Activated CD8-positive, alpha-beta T cell treated with anti-CD3 and anti-CD28 coated beads for 36 hours (primary cell): ENCODE data around the gene PTPRD. TPM values are rescaled to one million over a fixed set of nuclear protein-coding genes. Genes with fewer than 3 reads are reported as not detected.

Experiments
- ATAC-seq: fragments of 200-7000 bp; cut with Tn5 transposase; one replicate; pipeline ENCODE4 v1.10.0; 2021; ENCODE audit warnings: mild to moderate bottlenecking, moderate library complexity
- CTCF ChIA-PET: fragments of 350-600 bp; sonication (Branson Sonifier 250); formaldehyde crosslinking; loops from one replicate; lab custom pipeline; 2021; ENCODE audit warnings: antibody characterized with exemption; lab: Charles Lee
- POLR2A ChIA-PET: fragments of 350-600 bp; sonication (Branson Sonifier 250); formaldehyde crosslinking; loops from one replicate; lab custom pipeline; 2021; ENCODE audit warnings: antibody characterized with exemption; lab: Charles Lee
- DNase-seq: peaks from one replicate; pipeline ENCODE4 v3.0.0-alpha.2; 2020
- H3K27ac Mint-ChIP-seq: one replicate; pipeline ENCODE4 v1.8.0; 2021; ENCODE audit warnings: mild to moderate bottlenecking, mixed read lengths
- H3K27me3 Mint-ChIP-seq: one replicate; pipeline ENCODE4 v1.8.0; 2021; ENCODE audit warnings: mixed read lengths
- H3K36me3 Mint-ChIP-seq: one replicate; pipeline ENCODE4 v1.8.0; 2021; ENCODE audit warnings: low read depth, mixed read lengths
- H3K4me1 Mint-ChIP-seq: one replicate; pipeline ENCODE4 v1.8.0; 2021; ENCODE audit warnings: low read depth, mixed read lengths
- H3K4me3 Mint-ChIP-seq: one replicate; pipeline ENCODE4 v1.8.0; 2021; ENCODE audit warnings: mild to moderate bottlenecking, moderate library complexity, mixed read lengths
- H3K9me3 Mint-ChIP-seq: one replicate; pipeline ENCODE4 v1.8.0; 2021; ENCODE audit warnings: mixed read lengths
- intact Hi-C: fragments of 100-400 bp; cut with micrococcal nuclease; formaldehyde crosslinking; loops from one replicate; pipeline ENCODE4 v1.10.0; 2022
- total RNA-seq, 2 experiments: library from RNA; stranded (reverse); gene quantifications; one replicate each; pipeline ENCODE4 v1.2.3, GENCODE V29; 2021
- TF ChIP-seq, protein P1 (sequence below): fragments of 200-600 bp; IDR thresholded peaks from one replicate; pipeline ENCODE4 v1.8.0; 2022; ENCODE audit warnings: antibody characterized with exemption, mild to moderate bottlenecking

The PTPRD gene
- total RNA-seq, 2 experiments from 2014 or later: not detected

DNA sequence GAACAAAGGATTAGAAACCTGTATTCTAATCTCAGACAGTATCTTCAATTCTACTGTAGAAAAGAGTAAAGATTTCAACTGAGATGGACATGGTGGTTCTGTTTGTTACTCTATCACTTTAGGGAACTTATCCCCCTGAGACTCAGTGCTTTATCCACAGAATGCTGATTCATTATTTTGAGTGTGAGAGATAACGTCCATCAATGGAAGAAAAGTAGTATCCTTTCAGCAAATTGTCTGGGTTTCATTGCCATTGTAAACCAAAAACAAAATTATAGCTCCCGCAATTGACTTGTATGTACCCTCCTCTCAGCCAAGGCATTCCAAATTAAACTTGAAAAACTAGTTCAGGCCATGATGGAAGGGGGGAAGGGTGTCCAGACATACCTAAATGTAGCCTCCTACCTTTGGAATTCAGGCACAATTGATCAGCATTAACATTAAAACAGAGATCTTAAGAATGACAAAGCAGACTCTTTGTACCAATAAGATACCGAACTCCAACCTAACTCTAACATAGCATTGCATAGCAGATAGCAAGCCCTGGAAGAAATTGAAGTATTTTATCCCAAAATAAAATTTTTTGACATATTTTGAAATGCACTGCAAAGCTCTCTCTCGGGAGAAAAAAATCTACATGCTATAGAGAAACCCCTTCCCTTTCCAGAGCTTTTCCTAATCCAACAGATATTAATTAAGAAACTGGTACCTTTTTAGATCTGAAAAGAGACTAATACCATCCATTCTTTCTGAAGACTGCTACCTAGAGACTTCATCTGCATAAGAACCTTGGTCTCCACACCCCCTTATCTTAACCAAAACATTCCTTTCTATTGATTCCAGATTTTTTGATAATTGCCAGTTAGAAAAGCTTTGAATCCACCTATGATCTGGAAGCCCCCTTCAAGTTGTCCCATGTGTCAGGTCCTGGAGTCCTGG, 1055.7 kb downstream of the PTPRD start:
- H3K27me3 Mint-ChIP-seq: no peaks in the 10 kb centered on the region
- TF ChIP-seq, protein P1, sequence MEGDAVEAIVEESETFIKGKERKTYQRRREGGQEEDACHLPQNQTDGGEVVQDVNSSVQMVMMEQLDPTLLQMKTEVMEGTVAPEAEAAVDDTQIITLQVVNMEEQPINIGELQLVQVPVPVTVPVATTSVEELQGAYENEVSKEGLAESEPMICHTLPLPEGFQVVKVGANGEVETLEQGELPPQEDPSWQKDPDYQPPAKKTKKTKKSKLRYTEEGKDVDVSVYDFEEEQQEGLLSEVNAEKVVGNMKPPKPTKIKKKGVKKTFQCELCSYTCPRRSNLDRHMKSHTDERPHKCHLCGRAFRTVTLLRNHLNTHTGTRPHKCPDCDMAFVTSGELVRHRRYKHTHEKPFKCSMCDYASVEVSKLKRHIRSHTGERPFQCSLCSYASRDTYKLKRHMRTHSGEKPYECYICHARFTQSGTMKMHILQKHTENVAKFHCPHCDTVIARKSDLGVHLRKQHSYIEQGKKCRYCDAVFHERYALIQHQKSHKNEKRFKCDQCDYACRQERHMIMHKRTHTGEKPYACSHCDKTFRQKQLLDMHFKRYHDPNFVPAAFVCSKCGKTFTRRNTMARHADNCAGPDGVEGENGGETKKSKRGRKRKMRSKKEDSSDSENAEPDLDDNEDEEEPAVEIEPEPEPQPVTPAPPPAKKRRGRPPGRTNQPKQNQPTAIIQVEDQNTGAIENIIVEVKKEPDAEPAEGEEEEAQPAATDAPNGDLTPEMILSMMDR: no peak
- ATAC-seq (no peak), DNase-seq (no peak)
- no peaks in the 10 kb centered on the region for H3K4me1 Mint-ChIP-seq
- H3K36me3 Mint-ChIP-seq: no peaks in the 10 kb centered on the region
- intact Hi-C loops: no loop called here
- peaks cover 5% of the 10 kb centered on the region for H3K9me3 Mint-ChIP-seq
- CTCF ChIA-PET: no interaction called here
- no peak overlapping the region for H3K27ac Mint-ChIP-seq
- POLR2A ChIA-PET: no interaction called here
- no peak overlapping the region for H3K4me3 Mint-ChIP-seq

DNA sequence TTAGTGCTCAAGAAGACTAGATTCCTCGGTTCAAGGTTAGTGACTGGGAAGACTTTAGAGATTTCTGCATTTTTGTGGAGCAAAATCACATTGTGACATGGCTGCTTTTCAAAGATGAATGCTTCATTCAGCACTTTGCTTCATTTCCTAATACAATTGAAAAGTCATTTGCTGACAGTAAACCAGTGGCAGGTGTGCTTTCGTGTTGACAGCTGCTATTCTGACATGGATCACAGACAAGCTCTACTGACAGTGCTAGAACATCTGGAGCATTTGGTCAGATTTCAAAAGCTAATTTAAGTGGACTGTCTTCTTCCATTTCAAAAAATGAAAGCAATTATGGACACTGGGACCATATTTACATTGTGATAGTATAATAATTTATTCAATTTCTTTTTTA, 1060.1 kb downstream of the PTPRD start:
- ChIA-PET POLR2A (no interaction called here), CTCF (no interaction called here)
- no peak for DNase-seq
- intact Hi-C loops: no loop called here
- ATAC-seq: no peak
- Mint-ChIP-seq H3K27me3 (no peaks in the 10 kb centered on the region), H3K27ac (no peak overlapping the region), H3K4me1 (no peaks in the 10 kb centered on the region), H3K4me3 (no peak overlapping the region), H3K36me3 (no peaks in the 10 kb centered on the region), H3K9me3 (no peaks in the 10 kb centered on the region)
- TF ChIP-seq, protein P1: no peak

DNA sequence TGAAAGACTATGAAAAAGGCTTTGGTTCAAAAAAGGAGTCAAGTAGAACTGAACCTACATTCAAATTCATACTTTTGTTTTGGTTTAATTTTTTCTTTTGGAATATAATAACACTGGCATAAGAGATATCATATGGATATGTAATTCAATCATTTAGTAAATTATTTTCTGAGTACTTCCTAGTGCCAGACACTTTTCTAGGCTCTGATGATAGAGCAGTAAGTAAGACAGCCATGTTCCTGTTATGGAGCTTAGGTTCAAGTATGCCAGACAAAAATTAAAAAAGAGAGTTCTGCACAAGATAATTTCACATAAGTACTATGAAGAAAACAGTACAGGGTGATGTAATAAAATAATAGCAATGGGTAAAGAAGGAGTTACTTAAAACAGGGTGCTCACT, 1074.0 kb downstream of the PTPRD start:
- ChIA-PET POLR2A (no interaction called here), CTCF (no interaction called here)
- Mint-ChIP-seq H3K27ac (no peak overlapping the region), H3K36me3 (no peaks in the 10 kb centered on the region), H3K9me3 (peaks cover 5% of the 10 kb centered on the region), H3K4me1 (no peaks in the 10 kb centered on the region), H3K27me3 (no peaks in the 10 kb centered on the region), H3K4me3 (no peak overlapping the region)
- TF ChIP-seq, protein P1: no peak
- DNase-seq: no peak
- intact Hi-C loops: no loop called here
- no peak for ATAC-seq

DNA sequence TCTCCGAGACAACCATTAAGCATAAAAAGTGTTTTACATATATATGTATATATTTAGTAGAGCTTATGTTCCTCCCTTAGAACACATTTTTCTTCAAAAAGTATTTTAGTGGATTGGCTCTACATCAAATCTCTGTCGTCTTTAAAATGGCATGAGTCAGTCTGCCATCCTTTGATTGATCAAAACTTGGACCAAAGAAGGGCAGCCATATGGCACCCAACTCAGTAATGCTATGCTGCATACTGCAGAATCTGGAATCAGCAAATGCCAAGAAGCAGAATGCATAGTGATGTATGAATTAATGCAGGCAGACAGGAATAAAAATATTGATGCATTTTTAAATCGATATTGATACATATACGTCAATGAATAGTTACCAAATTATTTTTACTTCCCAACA, 1074.4 kb downstream of the PTPRD start:
- H3K9me3 Mint-ChIP-seq: peaks cover 5% of the 10 kb centered on the region
- DNase-seq: no peak
- TF ChIP-seq, protein P1: no peak
- ChIA-PET CTCF (no interaction called here), POLR2A (no interaction called here)
- intact Hi-C loops: no loop called here
- no peaks in the 10 kb centered on the region for H3K36me3 Mint-ChIP-seq
- H3K27me3 Mint-ChIP-seq: no peaks in the 10 kb centered on the region
- H3K4me1 Mint-ChIP-seq: no peaks in the 10 kb centered on the region
- no peak overlapping the region for H3K4me3 Mint-ChIP-seq
- ATAC-seq: no peak
- H3K27ac Mint-ChIP-seq: no peak overlapping the region

DNA sequence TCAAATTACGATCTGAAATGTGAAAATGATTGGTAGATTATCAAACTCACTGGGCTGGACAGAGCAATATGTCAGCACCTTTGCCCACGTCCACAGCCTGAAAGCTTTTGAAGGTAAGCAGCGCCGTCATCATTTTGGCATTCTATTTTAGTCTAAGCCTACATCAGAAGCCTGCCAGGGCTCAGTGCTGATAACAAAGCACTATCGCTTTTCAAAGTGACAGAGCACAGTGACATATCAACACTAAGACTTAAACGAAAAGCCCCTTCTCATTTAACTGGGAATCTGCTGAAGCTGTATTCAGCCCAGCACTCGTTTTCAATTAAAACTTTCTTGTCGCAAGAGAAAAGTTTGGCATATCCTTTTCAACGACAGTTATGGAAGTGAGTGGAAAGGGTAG, 1076.3 kb downstream of the PTPRD start:
- no peaks in the 10 kb centered on the region for H3K36me3 Mint-ChIP-seq
- ATAC-seq (no peak), DNase-seq (no peak)
- ChIA-PET CTCF (no interaction called here), POLR2A (no interaction called here)
- intact Hi-C loops: no loop called here
- peaks cover 5% of the 10 kb centered on the region for H3K9me3 Mint-ChIP-seq
- H3K4me3 Mint-ChIP-seq: no peak overlapping the region
- H3K27ac Mint-ChIP-seq: no peak overlapping the region
- H3K4me1 Mint-ChIP-seq: no peaks in the 10 kb centered on the region
- TF ChIP-seq, protein P1: no peak
- no peaks in the 10 kb centered on the region for H3K27me3 Mint-ChIP-seq
